ENCODE data around the gene SRSF1.

SRSF1 gene

DNA sequence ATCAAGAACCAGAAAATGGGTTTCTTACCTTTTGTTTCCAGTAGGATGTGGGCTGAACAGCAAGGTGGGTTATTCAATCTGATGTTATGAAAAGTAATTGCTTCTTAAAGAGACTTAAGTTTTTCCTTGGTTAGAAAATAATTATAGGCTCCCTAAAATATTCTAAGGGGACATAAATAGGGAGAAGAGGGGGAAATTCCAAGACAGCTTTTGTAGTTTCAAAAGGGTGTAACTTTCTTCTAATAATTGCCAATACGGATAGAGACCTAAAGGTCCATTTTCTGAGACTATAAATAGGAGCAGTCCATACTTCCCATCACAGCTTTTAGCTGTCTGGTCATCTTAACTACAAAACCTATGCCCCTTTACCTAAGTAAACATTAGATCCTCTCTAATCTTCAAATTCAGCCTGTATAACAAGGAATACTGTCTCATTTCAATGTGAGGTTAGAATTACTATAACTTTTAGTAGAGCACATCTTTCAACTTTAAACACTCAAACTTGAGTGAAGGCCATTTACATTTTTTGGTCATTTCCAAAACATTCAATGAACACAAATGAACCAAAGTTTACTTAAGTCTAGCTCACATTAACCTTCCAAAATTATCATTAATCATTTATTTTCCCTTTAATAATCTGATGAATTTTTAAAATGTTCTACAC is 5.5 kb downstream of the SRSF1 start:
- H3K27ac ChIP-seq (ENCODE audit: low read depth, low read length): no peak overlapping the region
- peaks cover 88% of the 10 kb centered on the region for H3K36me3 ChIP-seq (ENCODE audit: control insufficient read depth, insufficient read depth, low read length)
- no peak overlapping the region for H3K9ac ChIP-seq (ENCODE audit: low read depth, low read length)
- H3K27me3 ChIP-seq (ENCODE audit: control insufficient read depth, insufficient read depth, low read length): no peaks in the 10 kb centered on the region
- no peak overlapping the region for H3K4me3 ChIP-seq (ENCODE audit: low read depth, low read length)
- H3K4me1 ChIP-seq (ENCODE audit: control insufficient read depth, insufficient read depth, low read length): peaks cover 28% of the 10 kb centered on the region
- H3K9me3 ChIP-seq (ENCODE audit: control insufficient read depth, insufficient read depth, low read length): no peaks in the 10 kb centered on the region

DNA sequence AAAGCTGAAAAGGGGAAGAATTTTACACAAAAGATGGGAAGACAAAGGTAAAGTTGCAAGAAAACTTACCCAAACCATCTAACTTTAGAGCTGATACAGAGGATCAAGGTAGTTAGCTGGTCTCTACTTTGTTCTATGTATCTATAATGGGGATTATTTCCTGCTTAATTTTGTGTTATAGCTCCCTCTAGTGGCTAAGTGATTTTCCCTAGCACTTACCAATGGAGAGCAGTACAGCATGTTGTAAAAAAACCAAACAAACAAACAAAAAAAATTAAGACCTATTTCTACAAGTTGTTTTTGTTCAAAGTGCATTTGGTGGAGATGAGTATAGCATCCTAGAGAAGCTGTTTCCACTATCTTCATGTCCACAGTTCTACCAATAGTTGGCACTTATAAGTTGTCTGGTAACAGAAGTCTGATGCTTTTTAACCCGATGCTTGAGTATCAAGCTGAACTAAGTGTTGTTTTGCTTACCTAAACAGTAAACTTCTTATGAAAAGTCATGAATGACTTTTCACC is 7.5 kb downstream of the SRSF1 start:
- H3K36me3 ChIP-seq (ENCODE audit: control insufficient read depth, insufficient read depth, low read length): peaks cover 73% of the 10 kb centered on the region
- no peak overlapping the region for H3K9ac ChIP-seq (ENCODE audit: low read depth, low read length)
- no peak overlapping the region for H3K4me3 ChIP-seq (ENCODE audit: low read depth, low read length)
- no peaks in the 10 kb centered on the region for H3K27me3 ChIP-seq (ENCODE audit: control insufficient read depth, insufficient read depth, low read length)
- H3K4me1 ChIP-seq (ENCODE audit: control insufficient read depth, insufficient read depth, low read length): peaks cover 15% of the 10 kb centered on the region
- no peak overlapping the region for H3K27ac ChIP-seq (ENCODE audit: low read depth, low read length)
- no peaks in the 10 kb centered on the region for H3K9me3 ChIP-seq (ENCODE audit: control insufficient read depth, insufficient read depth, low read length)

DNA sequence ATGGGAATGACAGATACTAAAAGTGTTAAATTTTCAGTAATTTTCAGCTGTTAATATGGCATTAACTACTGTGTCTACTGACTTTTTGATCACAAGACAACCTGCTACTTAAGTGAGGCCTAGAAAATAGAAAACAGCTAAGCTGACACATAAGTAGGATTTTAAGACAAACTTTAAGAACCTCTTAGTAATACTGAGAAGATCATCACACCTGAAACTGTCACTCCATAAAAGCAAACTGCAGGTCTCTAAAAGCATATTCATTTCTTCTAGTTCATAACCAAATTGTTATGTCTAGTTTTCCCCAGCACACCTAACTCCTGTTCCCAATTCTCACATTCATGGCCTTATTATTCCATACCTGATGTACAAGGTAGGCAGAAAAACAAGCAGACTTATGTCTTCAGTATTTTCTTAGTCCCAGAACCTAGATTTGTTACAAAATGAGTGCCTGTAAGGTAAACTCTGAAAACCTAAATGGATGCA is 8.0 kb downstream of the SRSF1 start:
- no peak overlapping the region for H3K27ac ChIP-seq (ENCODE audit: low read depth, low read length)
- no peak overlapping the region for H3K9ac ChIP-seq (ENCODE audit: low read depth, low read length)
- peaks cover 13% of the 10 kb centered on the region for H3K4me1 ChIP-seq (ENCODE audit: control insufficient read depth, insufficient read depth, low read length)
- H3K27me3 ChIP-seq (ENCODE audit: control insufficient read depth, insufficient read depth, low read length): no peaks in the 10 kb centered on the region
- no peak overlapping the region for H3K4me3 ChIP-seq (ENCODE audit: low read depth, low read length)
- H3K9me3 ChIP-seq (ENCODE audit: control insufficient read depth, insufficient read depth, low read length): no peaks in the 10 kb centered on the region
- H3K36me3 ChIP-seq (ENCODE audit: control insufficient read depth, insufficient read depth, low read length): peaks cover 68% of the 10 kb centered on the region

DNA sequence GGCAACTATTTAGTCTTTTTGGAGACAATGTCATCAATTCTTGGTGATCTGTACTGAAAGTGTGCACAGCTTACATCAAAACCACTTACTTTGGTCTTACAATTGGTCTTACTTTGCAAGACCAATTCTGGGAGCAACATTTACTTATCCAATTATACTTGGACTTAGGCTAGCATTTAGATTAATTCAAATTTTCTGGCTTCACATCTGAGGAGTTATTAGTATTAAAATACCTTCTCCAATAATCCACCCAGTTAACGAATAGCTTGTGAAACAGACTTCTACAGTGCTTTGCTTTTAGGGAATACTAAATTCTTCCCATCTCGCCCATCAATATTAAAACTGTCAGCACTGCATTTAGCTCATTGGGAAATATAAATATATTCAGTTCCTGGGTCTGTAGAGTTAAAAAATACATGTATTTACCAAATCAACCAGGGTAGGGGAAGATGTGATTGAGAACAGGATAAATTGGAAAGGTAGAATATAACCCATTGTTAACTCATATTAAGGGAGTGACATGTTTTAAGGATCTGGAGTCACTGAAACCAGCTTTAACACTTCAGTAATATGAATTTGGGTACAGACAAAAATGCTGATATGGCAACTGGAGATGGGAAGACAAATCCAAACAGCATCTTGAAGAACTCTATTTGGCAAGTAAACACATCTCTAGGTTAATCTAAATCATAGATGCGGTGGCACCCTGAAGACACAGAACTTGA is 9.8 kb downstream of the SRSF1 start:
- Histone ChIP-seq H3K27me3 (ENCODE audit: control insufficient read depth, insufficient read depth, low read length) (no peaks in the 10 kb centered on the region), H3K9me3 (ENCODE audit: control insufficient read depth, insufficient read depth, low read length) (no peaks in the 10 kb centered on the region), H3K27ac (ENCODE audit: low read depth, low read length) (no peak overlapping the region), H3K4me1 (ENCODE audit: control insufficient read depth, insufficient read depth, low read length) (peaks cover 5% of the 10 kb centered on the region), H3K9ac (ENCODE audit: low read depth, low read length) (no peak overlapping the region), H3K4me3 (ENCODE audit: low read depth, low read length) (no peak overlapping the region), H3K36me3 (ENCODE audit: control insufficient read depth, insufficient read depth, low read length) (peaks cover 50% of the 10 kb centered on the region)

DNA sequence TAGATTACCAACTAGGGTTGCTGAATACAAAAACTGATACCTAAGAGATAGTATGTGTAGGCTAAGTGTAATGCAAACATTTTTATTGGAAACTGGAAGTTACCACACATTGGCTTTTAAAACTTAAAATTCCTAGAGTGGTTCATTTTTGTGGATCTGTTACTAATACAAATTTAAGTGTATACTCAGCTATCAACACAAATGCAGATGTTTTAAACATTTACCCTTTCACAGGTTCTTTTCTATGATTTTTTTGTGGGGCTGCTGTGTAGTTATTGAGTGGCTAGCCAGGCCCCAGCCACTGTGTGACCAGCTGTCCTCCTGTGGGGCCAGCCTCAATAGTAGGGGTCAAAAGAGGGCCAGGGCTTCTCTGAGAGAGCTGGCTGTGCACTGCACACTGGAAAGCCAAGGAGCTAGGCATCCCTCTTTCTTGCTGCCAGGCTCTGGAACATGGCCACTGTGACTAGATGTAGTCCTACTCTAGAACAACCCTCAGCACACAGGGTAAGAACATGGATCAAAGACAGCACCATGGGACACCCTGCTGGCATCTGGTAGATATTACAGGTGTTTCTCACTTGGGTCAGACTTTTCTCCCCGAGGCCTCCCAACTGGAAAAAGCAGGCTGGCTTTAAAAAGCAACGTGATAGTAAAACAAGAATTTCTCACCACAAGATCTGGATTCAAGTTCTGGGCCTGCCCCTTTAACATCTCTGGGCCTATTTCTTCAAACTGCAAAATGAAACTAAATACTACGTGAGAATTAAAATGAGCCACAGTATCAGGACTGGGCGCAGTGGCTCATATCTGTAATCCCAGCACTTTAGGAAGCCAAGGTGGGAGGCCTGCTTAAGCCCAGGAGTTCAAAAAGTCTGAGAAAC is 11.7 kb downstream of the SRSF1 start:
- Histone ChIP-seq H3K4me3 (ENCODE audit: low read depth, low read length) (no peak overlapping the region), H3K9me3 (ENCODE audit: control insufficient read depth, insufficient read depth, low read length) (no peaks in the 10 kb centered on the region), H3K27me3 (ENCODE audit: control insufficient read depth, insufficient read depth, low read length) (no peaks in the 10 kb centered on the region), H3K4me1 (ENCODE audit: control insufficient read depth, insufficient read depth, low read length) (peaks cover 7% of the 10 kb centered on the region), H3K36me3 (ENCODE audit: control insufficient read depth, insufficient read depth, low read length) (peaks cover 31% of the 10 kb centered on the region), H3K27ac (ENCODE audit: low read depth, low read length) (peak overlapping the region; percentile 15), H3K9ac (ENCODE audit: low read depth, low read length) (no peak overlapping the region)

DNA sequence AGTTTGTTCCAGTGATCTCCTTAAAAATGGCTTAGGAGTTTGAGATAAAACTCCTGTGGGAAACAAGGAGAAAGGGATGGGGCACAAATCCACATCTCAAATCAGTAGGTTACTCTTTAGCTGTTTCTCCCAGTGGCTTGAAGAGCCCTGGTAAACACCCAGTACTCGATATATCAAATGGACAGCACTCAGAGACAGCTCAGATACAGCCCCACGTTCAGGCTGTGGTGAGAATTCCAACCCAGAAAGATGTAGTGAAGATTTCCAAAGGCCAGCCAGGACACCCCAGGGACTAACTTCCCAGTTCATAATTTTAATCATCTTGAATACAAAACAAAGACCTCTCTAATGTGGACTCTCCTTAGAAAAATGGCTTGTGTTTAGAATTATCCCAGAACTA is 12.6 kb downstream of the SRSF1 start:
- Histone ChIP-seq H3K27me3 (ENCODE audit: control insufficient read depth, insufficient read depth, low read length) (no peaks in the 10 kb centered on the region), H3K9me3 (ENCODE audit: control insufficient read depth, insufficient read depth, low read length) (no peaks in the 10 kb centered on the region), H3K4me1 (ENCODE audit: control insufficient read depth, insufficient read depth, low read length) (peaks cover 13% of the 10 kb centered on the region), H3K4me3 (ENCODE audit: low read depth, low read length) (no peak overlapping the region), H3K27ac (ENCODE audit: low read depth, low read length) (peak overlapping the region; percentile 13), H3K36me3 (ENCODE audit: control insufficient read depth, insufficient read depth, low read length) (peaks cover 22% of the 10 kb centered on the region), H3K9ac (ENCODE audit: low read depth, low read length) (no peak overlapping the region)

DNA sequence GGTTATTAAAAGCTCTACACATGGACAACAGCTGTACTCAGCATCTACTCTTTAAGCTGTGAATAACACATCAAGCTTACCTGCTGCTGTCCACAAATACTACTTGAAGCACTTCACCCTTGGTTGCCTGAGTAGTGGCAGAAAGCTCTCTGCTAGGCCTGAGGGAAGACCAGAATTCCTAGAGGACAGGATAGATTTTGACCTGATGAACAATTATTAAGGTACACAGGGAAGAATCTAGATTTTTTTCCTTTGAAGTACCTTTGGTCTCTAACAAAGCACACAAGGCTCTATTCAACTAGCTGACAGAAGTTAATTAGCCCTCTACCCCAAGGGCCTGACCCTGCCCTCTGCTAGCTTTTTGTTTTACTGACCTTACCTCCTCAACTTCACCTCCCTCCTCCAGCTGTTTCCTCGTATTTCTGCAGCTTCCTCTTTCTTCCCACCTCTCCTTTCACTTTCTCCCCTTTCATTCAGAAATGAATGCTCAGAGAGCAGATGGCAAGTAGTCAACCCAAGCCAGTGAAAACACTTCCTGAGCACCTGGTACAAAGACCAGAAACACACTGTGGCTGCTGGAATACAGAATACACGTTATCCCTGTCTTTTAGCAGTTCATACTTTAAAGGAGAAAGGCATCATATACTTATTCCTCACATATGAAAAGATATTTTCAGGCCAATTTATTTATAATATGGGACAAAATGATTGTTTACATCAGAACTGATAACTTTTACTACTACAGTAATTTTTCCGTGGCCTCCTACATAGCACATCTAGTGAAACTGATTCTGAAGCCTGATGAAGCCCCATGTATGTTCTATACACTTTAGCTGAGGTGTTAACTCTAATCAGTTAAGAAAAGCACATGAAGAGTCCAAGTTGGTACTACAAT is 13.3 kb downstream of the SRSF1 start:
- Histone ChIP-seq H3K36me3 (ENCODE audit: control insufficient read depth, insufficient read depth, low read length) (peaks cover 15% of the 10 kb centered on the region), H3K4me1 (ENCODE audit: control insufficient read depth, insufficient read depth, low read length) (peaks cover 16% of the 10 kb centered on the region), H3K4me3 (ENCODE audit: low read depth, low read length) (no peak overlapping the region), H3K27ac (ENCODE audit: low read depth, low read length) (peak overlapping the region; percentile 16), H3K9me3 (ENCODE audit: control insufficient read depth, insufficient read depth, low read length) (no peaks in the 10 kb centered on the region), H3K27me3 (ENCODE audit: control insufficient read depth, insufficient read depth, low read length) (no peaks in the 10 kb centered on the region), H3K9ac (ENCODE audit: low read depth, low read length) (no peak overlapping the region)

DNA sequence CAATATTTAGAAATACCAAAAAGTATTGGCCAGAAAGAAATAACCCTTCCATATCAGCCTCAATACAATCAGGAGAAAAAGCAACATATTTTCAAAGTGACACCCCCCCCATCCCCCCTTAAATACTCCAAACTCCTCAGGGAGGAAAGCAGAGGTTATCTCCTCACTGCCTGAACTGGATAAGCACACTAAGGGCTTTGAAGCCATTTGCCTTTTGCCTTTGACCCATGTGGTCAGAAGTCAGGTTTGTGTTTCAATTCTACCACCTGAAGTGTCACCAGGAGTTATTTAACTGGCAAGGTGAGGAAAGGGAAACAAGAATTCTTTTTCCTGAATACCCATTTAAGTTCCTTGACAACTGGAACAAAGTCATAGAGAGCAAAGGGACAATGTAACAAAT is 15.5 kb downstream of the SRSF1 start:
- Histone ChIP-seq H3K27me3 (ENCODE audit: control insufficient read depth, insufficient read depth, low read length) (no peaks in the 10 kb centered on the region), H3K27ac (ENCODE audit: low read depth, low read length) (no peak overlapping the region), H3K36me3 (ENCODE audit: control insufficient read depth, insufficient read depth, low read length) (no peaks in the 10 kb centered on the region), H3K9me3 (ENCODE audit: control insufficient read depth, insufficient read depth, low read length) (no peaks in the 10 kb centered on the region), H3K4me1 (ENCODE audit: control insufficient read depth, insufficient read depth, low read length) (peaks cover 18% of the 10 kb centered on the region), H3K4me3 (ENCODE audit: low read depth, low read length) (no peak overlapping the region), H3K9ac (ENCODE audit: low read depth, low read length) (no peak overlapping the region)

DNA sequence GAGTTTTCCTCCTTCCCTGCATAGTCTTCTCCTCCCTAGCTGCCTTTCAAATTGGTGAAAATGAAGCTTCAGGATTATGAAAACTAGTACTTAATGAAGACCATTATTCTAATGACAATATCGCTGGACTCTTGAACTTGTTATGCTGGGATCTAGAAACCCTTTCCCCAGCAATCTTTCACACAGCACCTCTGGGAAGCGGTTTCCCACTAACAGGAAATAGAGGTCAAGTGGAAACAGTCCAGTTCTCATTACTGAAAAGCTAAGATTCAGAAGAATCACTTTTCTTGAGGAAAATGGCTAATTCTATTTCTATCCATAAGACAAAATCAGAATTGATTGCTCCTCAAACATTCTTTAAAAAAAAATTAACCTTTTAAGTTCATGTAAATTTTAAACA is 17.0 kb downstream of the SRSF1 start:
- Histone ChIP-seq H3K27me3 (ENCODE audit: control insufficient read depth, insufficient read depth, low read length) (no peaks in the 10 kb centered on the region), H3K9ac (ENCODE audit: low read depth, low read length) (no peak overlapping the region), H3K4me1 (ENCODE audit: control insufficient read depth, insufficient read depth, low read length) (peaks cover 29% of the 10 kb centered on the region), H3K9me3 (ENCODE audit: control insufficient read depth, insufficient read depth, low read length) (no peaks in the 10 kb centered on the region), H3K36me3 (ENCODE audit: control insufficient read depth, insufficient read depth, low read length) (peaks cover 2% of the 10 kb centered on the region), H3K4me3 (ENCODE audit: low read depth, low read length) (no peak overlapping the region), H3K27ac (ENCODE audit: low read depth, low read length) (peak overlapping the region; percentile 3)

Data from HUES48 (cell line).